Measurements from ENCODE around the gene NECTIN1.

DNA sequence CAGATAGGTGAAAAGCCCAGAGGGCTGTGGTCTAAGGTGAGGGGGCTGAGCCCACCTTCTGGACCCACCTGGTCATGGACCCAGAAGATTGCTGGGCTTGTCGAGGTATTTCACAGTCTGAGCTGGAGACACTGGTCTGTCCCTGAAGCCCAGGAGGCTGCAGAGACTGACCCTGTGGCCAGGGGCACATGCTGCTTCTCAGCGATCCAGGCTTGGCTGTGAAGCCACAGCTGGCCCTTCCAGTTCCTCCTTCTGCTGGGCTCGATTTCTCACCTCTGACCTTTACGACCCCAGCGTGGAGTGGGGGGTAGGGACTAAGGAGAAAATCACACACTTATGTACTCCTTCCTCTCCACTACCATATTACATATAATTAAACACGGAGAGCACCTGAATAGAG is 88.5 kb downstream of the NECTIN1 start:
- TF ChIP-seq EZH2phosphoT487 (IDR thresholded peaks at IDR 0.05; ENCODE audit: borderline replicate concordance) (no peak), JUND (IDR thresholded peaks at IDR 0.05) (no peak)
- TF ChIP-seq, protein P1, sequence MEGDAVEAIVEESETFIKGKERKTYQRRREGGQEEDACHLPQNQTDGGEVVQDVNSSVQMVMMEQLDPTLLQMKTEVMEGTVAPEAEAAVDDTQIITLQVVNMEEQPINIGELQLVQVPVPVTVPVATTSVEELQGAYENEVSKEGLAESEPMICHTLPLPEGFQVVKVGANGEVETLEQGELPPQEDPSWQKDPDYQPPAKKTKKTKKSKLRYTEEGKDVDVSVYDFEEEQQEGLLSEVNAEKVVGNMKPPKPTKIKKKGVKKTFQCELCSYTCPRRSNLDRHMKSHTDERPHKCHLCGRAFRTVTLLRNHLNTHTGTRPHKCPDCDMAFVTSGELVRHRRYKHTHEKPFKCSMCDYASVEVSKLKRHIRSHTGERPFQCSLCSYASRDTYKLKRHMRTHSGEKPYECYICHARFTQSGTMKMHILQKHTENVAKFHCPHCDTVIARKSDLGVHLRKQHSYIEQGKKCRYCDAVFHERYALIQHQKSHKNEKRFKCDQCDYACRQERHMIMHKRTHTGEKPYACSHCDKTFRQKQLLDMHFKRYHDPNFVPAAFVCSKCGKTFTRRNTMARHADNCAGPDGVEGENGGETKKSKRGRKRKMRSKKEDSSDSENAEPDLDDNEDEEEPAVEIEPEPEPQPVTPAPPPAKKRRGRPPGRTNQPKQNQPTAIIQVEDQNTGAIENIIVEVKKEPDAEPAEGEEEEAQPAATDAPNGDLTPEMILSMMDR (IDR thresholded peaks at IDR 0.05 in 2 of 3, conservative IDR thresholded peaks at IDR 0.05 in 1 of 3; ENCODE audit: borderline replicate concordance in 1 of 3, insufficient read depth in 1 of 3, low read depth in 2 of 3, low read length in 2 of 3), result no peak
- TF ChIP-seq, protein P2, sequence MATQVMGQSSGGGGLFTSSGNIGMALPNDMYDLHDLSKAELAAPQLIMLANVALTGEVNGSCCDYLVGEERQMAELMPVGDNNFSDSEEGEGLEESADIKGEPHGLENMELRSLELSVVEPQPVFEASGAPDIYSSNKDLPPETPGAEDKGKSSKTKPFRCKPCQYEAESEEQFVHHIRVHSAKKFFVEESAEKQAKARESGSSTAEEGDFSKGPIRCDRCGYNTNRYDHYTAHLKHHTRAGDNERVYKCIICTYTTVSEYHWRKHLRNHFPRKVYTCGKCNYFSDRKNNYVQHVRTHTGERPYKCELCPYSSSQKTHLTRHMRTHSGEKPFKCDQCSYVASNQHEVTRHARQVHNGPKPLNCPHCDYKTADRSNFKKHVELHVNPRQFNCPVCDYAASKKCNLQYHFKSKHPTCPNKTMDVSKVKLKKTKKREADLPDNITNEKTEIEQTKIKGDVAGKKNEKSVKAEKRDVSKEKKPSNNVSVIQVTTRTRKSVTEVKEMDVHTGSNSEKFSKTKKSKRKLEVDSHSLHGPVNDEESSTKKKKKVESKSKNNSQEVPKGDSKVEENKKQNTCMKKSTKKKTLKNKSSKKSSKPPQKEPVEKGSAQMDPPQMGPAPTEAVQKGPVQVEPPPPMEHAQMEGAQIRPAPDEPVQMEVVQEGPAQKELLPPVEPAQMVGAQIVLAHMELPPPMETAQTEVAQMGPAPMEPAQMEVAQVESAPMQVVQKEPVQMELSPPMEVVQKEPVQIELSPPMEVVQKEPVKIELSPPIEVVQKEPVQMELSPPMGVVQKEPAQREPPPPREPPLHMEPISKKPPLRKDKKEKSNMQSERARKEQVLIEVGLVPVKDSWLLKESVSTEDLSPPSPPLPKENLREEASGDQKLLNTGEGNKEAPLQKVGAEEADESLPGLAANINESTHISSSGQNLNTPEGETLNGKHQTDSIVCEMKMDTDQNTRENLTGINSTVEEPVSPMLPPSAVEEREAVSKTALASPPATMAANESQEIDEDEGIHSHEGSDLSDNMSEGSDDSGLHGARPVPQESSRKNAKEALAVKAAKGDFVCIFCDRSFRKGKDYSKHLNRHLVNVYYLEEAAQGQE (IDR thresholded peaks at IDR 0.05; ENCODE audit: low read depth), result no peak

Measured in HCT116 (cell line).